H9 (cell line): Measurements from ENCODE around the gene ZC3H7B. TPM values are rescaled to one million over a fixed set of nuclear protein-coding genes. Genes with fewer than 3 reads are reported as not detected.

Source experiments
- DNase-seq: peaks from one replicate; pipeline ENCODE4 v3.0.0-alpha.2; 2017
- H2AFZ ChIP-seq: one replicate; pipeline ENCODE4 v1.6.1; 2013; ENCODE audit warnings: mild to moderate bottlenecking, low read length, control low read depth, moderate library complexity
- H2AK5ac ChIP-seq: 2 replicates; pipeline ENCODE4 v1.6.1; 2013; ENCODE audit warnings: low read length, control low read depth, mixed read lengths; ENCODE audit not compliant: insufficient read length
- H2BK120ac ChIP-seq: one replicate; pipeline ENCODE4 v1.6.1; 2013; ENCODE audit warnings: low read depth, mild to moderate bottlenecking, low read length, control low read depth, inconsistent platforms; ENCODE audit not compliant: poor library complexity, severe bottlenecking
- H2BK12ac ChIP-seq: 2 replicates; pipeline ENCODE4 v1.6.1; 2013; ENCODE audit warnings: low read length, control low read depth, mixed read lengths, low read depth; ENCODE audit not compliant: insufficient read length
- H2BK15ac ChIP-seq: 2 replicates; pipeline ENCODE4 v1.6.1; 2013; ENCODE audit warnings: low read depth, low read length, control low read depth
- H2BK20ac ChIP-seq: one replicate; pipeline ENCODE4 v1.6.1; 2013; ENCODE audit warnings: low read depth, mild to moderate bottlenecking, low read length, control low read depth, inconsistent platforms; ENCODE audit not compliant: poor library complexity, severe bottlenecking
- H2BK5ac ChIP-seq: 2 replicates; pipeline ENCODE4 v1.6.1; 2013; ENCODE audit warnings: low read length, control low read depth, mixed read lengths; ENCODE audit not compliant: insufficient read length
- H3K14ac ChIP-seq: 2 replicates; pipeline ENCODE4 v1.6.1; 2013; ENCODE audit warnings: low read length, control low read depth; ENCODE audit not compliant: insufficient read depth
- H3K18ac ChIP-seq: 2 replicates; pipeline ENCODE4 v1.6.1; 2013; ENCODE audit warnings: low read depth, mild to moderate bottlenecking, mixed read lengths, low read length, control low read depth; ENCODE audit not compliant: insufficient read length
- H3K23ac ChIP-seq: 2 replicates; pipeline ENCODE4 v1.6.1; 2013; ENCODE audit warnings: low read length, control low read depth, mixed read lengths, low read depth; ENCODE audit not compliant: insufficient read length
- H3K23me2 ChIP-seq: 2 replicates; pipeline ENCODE4 v1.6.1; 2013; ENCODE audit warnings: low read depth, mild to moderate bottlenecking, mixed read lengths, low read length, control low read depth; ENCODE audit not compliant: insufficient read length, poor library complexity, severe bottlenecking
- H3K27ac ChIP-seq: 2 replicates; pipeline ENCODE4 v1.5.1; 2013; ENCODE audit warnings: low read length, control low read depth, mixed read lengths, low read depth; ENCODE audit not compliant: insufficient read length
- H3K27me3 ChIP-seq: 2 replicates; pipeline ENCODE4 v1.6.1; 2013; ENCODE audit warnings: low read length, control low read depth, inconsistent platforms; ENCODE audit not compliant: insufficient read depth
- H3K4ac ChIP-seq: 2 replicates; pipeline ENCODE4 v1.6.1; 2013; ENCODE audit warnings: low read depth, mild to moderate bottlenecking, control low read depth, inconsistent platforms, low read length, moderate library complexity
- H3K4me1 ChIP-seq: 2 replicates; pipeline ENCODE4 v1.6.1; 2013; ENCODE audit warnings: low read length, control low read depth, inconsistent platforms; ENCODE audit not compliant: insufficient read depth
- H3K4me2 ChIP-seq: 2 replicates; pipeline ENCODE4 v1.6.1; 2013; ENCODE audit warnings: low read length, control low read depth, mixed read lengths; ENCODE audit not compliant: insufficient read length, insufficient read depth
- H3K56ac ChIP-seq: 2 replicates; pipeline ENCODE4 v1.6.1; 2013; ENCODE audit warnings: low read depth, mild to moderate bottlenecking, mixed read lengths, low read length, control low read depth; ENCODE audit not compliant: insufficient read length
- H3K79me1 ChIP-seq: 2 replicates; pipeline ENCODE4 v1.6.1; 2013; ENCODE audit warnings: low read depth, mild to moderate bottlenecking, moderate library complexity, low read length, control low read depth, inconsistent platforms; ENCODE audit not compliant: insufficient read depth, poor library complexity, severe bottlenecking
- H3K79me2 ChIP-seq: 2 replicates; pipeline ENCODE4 v1.6.1; 2013; ENCODE audit warnings: low read length, control low read depth, inconsistent platforms; ENCODE audit not compliant: insufficient read depth
- H3K9ac ChIP-seq: 2 replicates; pipeline ENCODE4 v1.6.1; 2013; ENCODE audit warnings: low read length, control low read depth, mixed read lengths; ENCODE audit not compliant: insufficient read length; ENCODE audit errors: extremely low read depth
- H3K9me3 ChIP-seq: one replicate; pipeline ENCODE4 v1.6.1; 2013; ENCODE audit warnings: low read depth, low read length, inconsistent platforms; ENCODE audit not compliant: control insufficient read depth
- H3T11ph ChIP-seq: one replicate; pipeline ENCODE4 v1.6.1; 2013; ENCODE audit warnings: mild to moderate bottlenecking, low read length, control low read depth, inconsistent platforms
- H4K20me1 ChIP-seq: one replicate; pipeline ENCODE4 v1.6.1; 2013; ENCODE audit not compliant: control insufficient read depth, insufficient read length, insufficient read depth
- H4K5ac ChIP-seq: 2 replicates; pipeline ENCODE4 v1.6.1; 2013; ENCODE audit warnings: low read depth, mild to moderate bottlenecking, mixed read lengths, low read length, control low read depth; ENCODE audit not compliant: insufficient read length
- H4K8ac ChIP-seq: replicated peaks from 2 replicates; pipeline ENCODE4 v1.6.1; 2013; ENCODE audit warnings: low read length, control low read depth, mixed read lengths, low read depth; ENCODE audit not compliant: insufficient read length
- H4K91ac ChIP-seq: 2 replicates; pipeline ENCODE4 v1.6.1; 2013; ENCODE audit warnings: low read depth, mild to moderate bottlenecking, moderate library complexity, mixed read lengths, low read length, control low read depth; ENCODE audit not compliant: insufficient read length
- H3K27ac Mint-ChIP-seq, 3 experiments: 2 replicates in 2 of 3; 3 replicates in 1 of 3; pipeline ENCODE4 v1.8.0; 2020 to 2021; ENCODE audit warnings: mixed read lengths in 3 of 3, mild to moderate bottlenecking in 1 of 3, moderate library complexity in 1 of 3
- H3K27me3 Mint-ChIP-seq: 2 replicates; pipeline ENCODE4 v1.8.0; 2021; ENCODE audit warnings: low read depth, mild to moderate bottlenecking, moderate library complexity, mixed read lengths
- H3K36me3 Mint-ChIP-seq, 3 experiments: 2 replicates in 2 of 3; 3 replicates in 1 of 3; pipeline ENCODE4 v1.8.0; 2020 to 2021; ENCODE audit warnings: low read depth in 3 of 3, mixed read lengths in 3 of 3; ENCODE audit not compliant: insufficient read depth in 1 of 3
- H3K4me1 Mint-ChIP-seq, 2 experiments: 2 replicates each; pipeline ENCODE4 v1.8.0; 2020; ENCODE audit warnings: mixed read lengths in 2 of 2
- H3K4me3 Mint-ChIP-seq, 2 experiments: 2 replicates in 1 of 2; 3 replicates in 1 of 2; pipeline ENCODE4 v1.8.0; 2020 to 2021; ENCODE audit warnings: mild to moderate bottlenecking in 2 of 2, mixed read lengths in 2 of 2, moderate library complexity in 1 of 2
- H3K9me3 Mint-ChIP-seq, 2 experiments: 2 replicates in 1 of 2; 3 replicates in 1 of 2; pipeline ENCODE4 v1.8.0; 2020; ENCODE audit warnings: mild to moderate bottlenecking in 2 of 2, mixed read lengths in 2 of 2, moderate library complexity in 1 of 2
- CTCF ChIP-seq: fragments of 200-600 bp; sonication (generic); conservative IDR thresholded peaks from 3 replicates; pipeline ENCODE4 v1.8.0; 2021; ENCODE audit warnings: antibody characterized with exemption, mild to moderate bottlenecking
- WGBS: extraction: QIAGEN DNeasy Blood & Tissue Kit; methylation state at CpG from one replicate; pipeline ENCODE4 v1.1.7; 2013; ENCODE audit warnings: missing lambda C conversion rate, low lambda C conversion rate, mixed read lengths; ENCODE audit not compliant: insufficient read length; ENCODE audit errors: extremely low coverage; 5-methylcytosine and 5-hydroxymethylcytosine counted together
- total RNA-seq: library from RNA; stranded (reverse); gene quantifications from 2 replicates; pipeline ENCODE4 v1.2.1, GENCODE V29; 2021

Gene ZC3H7B
- total RNA-seq, 1 experiment from 2014 or later, result 69.3 TPM

GRCh38 chr22:41380993-41381328 is 79.6 kb downstream of the ZC3H7B start:
- H2AFZ ChIP-seq, result no peak overlapping the region
- H3K56ac ChIP-seq, result no peak overlapping the region
- peaks cover 4% of the 10 kb centered on the region for H3K27me3 Mint-ChIP-seq

More at GRCh38 chr22:41380993-41381328, 79.6 kb downstream of the ZC3H7B start:
- Histone ChIP-seq H4K8ac (no peak overlapping the region), H2AK5ac (no peak overlapping the region), H3K9ac (peak overlapping the region; percentile 45), H4K20me1 (no peaks in the 10 kb centered on the region), H2BK120ac (no peak overlapping the region), H4K91ac (no peak overlapping the region), H3K9me3 (no peaks in the 10 kb centered on the region), H2BK15ac (0 out of 2 replicates have a peak overlapping the region, but pooled peaks have one; percentile 1), H2BK20ac (no peak overlapping the region), H3K27me3 (no peaks in the 10 kb centered on the region), H3K79me1 (no peaks in the 10 kb centered on the region), H2BK12ac (no peak overlapping the region), H3K4me1 (no peaks in the 10 kb centered on the region), H3K18ac (peak overlapping the region; percentile 74), H3K79me2 (no peaks in the 10 kb centered on the region), H2BK5ac (no peak overlapping the region), H3K4me2 (peak overlapping the region; percentile 58), H4K5ac (peak overlapping the region; percentile 29), H3K23me2 (peaks cover 12% of the 10 kb centered on the region), H3T11ph (no peak overlapping the region), H3K4ac (no peak overlapping the region), H3K27ac (no peak overlapping the region), H3K14ac (peak overlapping the region; percentile 54), H3K23ac (no peak overlapping the region)
- DNase-seq, result no peak
- Mint-ChIP-seq H3K9me3 (no peaks in the 10 kb centered on the region; a peak in 1 of 5 replicates), H3K27ac (peak overlapping the region; percentile 89 to 96 (median 92); a peak in 6 of 7 replicates), H3K4me1 (peaks cover 24 to 25% of the 10 kb centered on the region in 2 experiments), H3K4me3 (peak overlapping the region; percentile 78 to 79), H3K36me3 (no peaks in the 10 kb centered on the region)
- no peak for TF ChIP-seq CTCF
- WGBS, result no CpG with 5 or more reads among the region's 22 CpGs
